A549 (cell line): ENCODE data around the gene ACTA2. TPM values are rescaled to one million over a fixed set of nuclear protein-coding genes. Genes with fewer than 3 reads are reported as not detected.
A peak's percentile ranks its signal among the peaks of the same experiment; 100 is the strongest.

Source experiments
- ATAC-seq, 2 experiments: fragments of 200-7000 bp in 1 of 2; fragments of >200 bp in 1 of 2; cut with Nextera tagmentation in 1 of 2; cut with Tn5 transposase in 1 of 2; 3 replicates each; pipeline versions ENCODE4 v1.8.0 to v1.9.1; 2018 to 2020; ENCODE audit warnings: mild to moderate bottlenecking in 1 of 2, moderate library complexity in 1 of 2
- CTCF ChIA-PET: fragments of 300-600 bp; sonication (Branson Sonifier 250); formaldehyde crosslinking; extraction: SDS; loops from one replicate; lab custom pipeline; 2021; ENCODE audit warnings: antibody characterized with exemption, inconsistent platforms; lab: Yijun Ruan, JAX
- POLR2A ChIA-PET: fragments of 350-600 bp; formaldehyde crosslinking; extraction: SDS; loops from one replicate; lab custom pipeline; 2021; ENCODE audit warnings: antibody characterized with exemption, inconsistent platforms; lab: Yijun Ruan, JAX
- DNase-seq, 2 experiments: peaks; one replicate each; pipeline versions ENCODE4 v3.0.0 to v3.0.0-alpha.2; 2011 to 2016; ENCODE audit warnings: low read depth in 1 of 2, low spot score in 1 of 2
- FAIRE-seq: peaks from 2 replicates; lab custom pipeline; 2011; peaks lifted over from hg19 to GRCh38; lab: Jason Lieb, UNC
- H3K27ac ChIP-seq, 2 experiments: fragments of >200 bp; sonication (Bioruptor Twin); formaldehyde crosslinking; 3 replicates each; pipeline ENCODE4 v1.5.1; 2016 to 2017
- H3K4me1 ChIP-seq: fragments of >200 bp; sonication (Bioruptor Twin); formaldehyde crosslinking; 3 replicates; pipeline ENCODE4 v1.6.1; 2016
- H3K4me2 ChIP-seq: fragments of >200 bp; sonication (Bioruptor Twin); formaldehyde crosslinking; 3 replicates; pipeline ENCODE4 v1.6.1; 2016
- H3K4me3 ChIP-seq: fragments of >200 bp; sonication (Bioruptor Twin); formaldehyde crosslinking; 3 replicates; pipeline ENCODE4 v1.5.1; 2016
- H3K9me3 ChIP-seq: fragments of >200 bp; sonication (Bioruptor Twin); formaldehyde crosslinking; 3 replicates; pipeline ENCODE4 v1.6.1; 2016
- CEBPB ChIP-seq, 2 experiments: fragments of >200 bp in 1 of 2; sonication (Bioruptor Twin) in 1 of 2; formaldehyde crosslinking in 1 of 2; IDR thresholded peaks; 2 replicates each; pipeline ENCODE4 v1.6.1; 2012 to 2016
- CHD2 ChIP-seq: fragments of 150-350 bp; IDR thresholded peaks from 2 replicates; pipeline ENCODE4 v1.6.1; 2014; ENCODE audit warnings: low read length; ENCODE audit not compliant: partially characterized antibody
- HDAC2 ChIP-seq: fragments of 200-600 bp; sonication (generic); IDR thresholded peaks from 2 replicates; pipeline ENCODE4 v1.6.1; 2016
- JUN ChIP-seq, 2 experiments: fragments of >200 bp; sonication (Bioruptor Twin); formaldehyde crosslinking; IDR thresholded peaks; 2 replicates in 1 of 2; 3 replicates in 1 of 2; pipeline ENCODE4 v1.6.1; 2016 to 2017
- JUNB ChIP-seq: fragments of >200 bp; sonication (Bioruptor Twin); formaldehyde crosslinking; IDR thresholded peaks from 2 replicates; pipeline ENCODE4 v1.6.1; 2016
- KDM5A ChIP-seq: fragments of 200-600 bp; sonication (generic); IDR thresholded peaks from 2 replicates; pipeline ENCODE4 v1.6.1; 2016; ENCODE audit warnings: antibody characterized with exemption, mild to moderate bottlenecking
- MAFK ChIP-seq: fragments of 450-650 bp; IDR thresholded peaks from 2 replicates; pipeline ENCODE4 v1.6.1; 2014; ENCODE audit not compliant: partially characterized antibody
- NFE2L2 ChIP-seq: fragments of 150-350 bp; conservative IDR thresholded peaks from 2 replicates; pipeline ENCODE4 v1.6.1; 2014; ENCODE audit warnings: low read length
- PHF8 ChIP-seq: fragments of 200-600 bp; sonication (generic); IDR thresholded peaks from 2 replicates; pipeline ENCODE4 v1.6.1; 2016; ENCODE audit warnings: low read depth, mild to moderate bottlenecking, antibody characterized with exemption, moderate library complexity, borderline replicate concordance
- POLR2A ChIP-seq: IDR thresholded peaks from 2 replicates; pipeline ENCODE4 v1.6.1; 2012; ENCODE audit warnings: mild to moderate bottlenecking, low read length
- RFX5 ChIP-seq: fragments of 450-650 bp; IDR thresholded peaks from 2 replicates; pipeline ENCODE4 v1.7.1; 2014; ENCODE audit warnings: antibody characterized with exemption, mild to moderate bottlenecking, moderate library complexity
- RNF2 ChIP-seq: fragments of 200-600 bp; sonication (generic); IDR thresholded peaks from 2 replicates; pipeline ENCODE4 v1.6.1; 2016; ENCODE audit warnings: low read depth, mild to moderate bottlenecking, antibody characterized with exemption, moderate library complexity, borderline replicate concordance
- SMC3 ChIP-seq: fragments of >200 bp; sonication (Bioruptor Twin); formaldehyde crosslinking; IDR thresholded peaks from 3 replicates; pipeline ENCODE4 v1.6.1; 2018; ENCODE audit warnings: inconsistent platforms
- TFCP2L1 ChIP-seq: fragments of 250-450 bp; sonication (Bioruptor Pico); IDR thresholded peaks from 2 replicates; pipeline ENCODE4 v1.5.0; 2021; ENCODE audit warnings: mild to moderate bottlenecking
- ZSCAN20 ChIP-seq: fragments of 250-450 bp; sonication (Bioruptor Pico); IDR thresholded peaks from 2 replicates; pipeline ENCODE4 v1.8.0; 2022; ENCODE audit warnings: mild to moderate bottlenecking, moderate library complexity
- WGBS: methylation state at CpG from one replicate; pipeline ENCODE4 v1.1.6; 2017; ENCODE audit errors: missing lambda C conversion rate; 5-methylcytosine and 5-hydroxymethylcytosine counted together
- polyA plus RNA-seq, 4 experiments: library from polyadenylated mRNA; depleted of rRNA in 3 of 4; stranded (reverse); fragments of >200 nt; fragmentation: RNase III in 1 of 4; extraction: RNeasy Plus Mini Kit Qiagen cat#74134 plus additional on column Dnase treatment in 1 of 4; gene quantifications; 2 replicates in 3 of 4; 3 replicates in 1 of 4; pipeline ENCODE4 v1.2.3, GENCODE V29; 2011 to 2017
- TF ChIP-seq, protein P1 (sequence below): fragments of >200 bp; sonication (Bioruptor Twin); formaldehyde crosslinking; IDR thresholded peaks from 3 replicates; pipeline ENCODE4 v1.5.1; 2016
- TF ChIP-seq, protein P2 (sequence below): IDR thresholded peaks from 2 replicates; pipeline ENCODE4 v1.6.1; 2012
- TF ChIP-seq, protein P3 (sequence below): IDR thresholded peaks from 2 replicates; pipeline ENCODE4 v1.6.1; 2012; ENCODE audit warnings: low read depth, borderline replicate concordance

The ACTA2 gene
- polyA plus RNA-seq, 2 of the 4 experiments (the other 2 are of a cell fraction), result 15.0 to 25.9 TPM

DNA sequence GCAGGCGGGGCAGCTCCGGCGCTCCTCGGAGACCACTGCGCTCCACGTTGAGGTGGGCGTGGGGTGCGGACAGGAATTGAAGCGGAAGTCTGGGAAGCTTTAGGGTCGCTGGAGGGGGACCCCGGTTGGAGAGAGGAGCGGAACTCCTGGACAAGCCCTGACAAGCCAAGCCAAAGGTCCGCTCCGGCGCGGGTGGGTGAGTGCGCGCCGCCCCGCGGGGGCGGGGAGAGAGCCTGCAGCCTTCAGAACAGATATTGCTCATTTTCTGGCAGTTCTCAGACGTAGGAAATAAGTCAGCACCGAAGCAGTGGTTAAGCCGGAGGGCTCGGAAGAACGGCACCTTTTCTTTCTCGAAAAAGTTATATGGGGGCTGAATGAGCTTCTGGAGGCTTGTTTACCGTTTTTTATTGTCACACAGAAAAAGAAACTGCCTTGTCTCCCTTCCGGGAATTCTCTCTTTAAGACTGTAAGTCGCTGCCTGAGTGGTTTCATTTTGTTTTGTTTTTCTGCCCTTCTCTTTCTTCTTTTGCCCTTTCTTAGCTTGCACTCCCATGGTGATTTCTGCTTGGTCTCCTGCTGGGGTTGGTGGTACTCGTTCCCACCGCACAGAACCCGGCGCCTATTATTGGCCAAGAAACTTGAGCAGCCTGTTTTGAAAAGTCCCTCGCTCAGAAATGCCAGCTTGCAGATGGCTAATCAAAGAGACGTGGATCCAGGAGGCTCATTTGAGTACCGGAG is 38.8 kb upstream of the ACTA2 start:
- no peaks in the 10 kb centered on the region for H3K9me3 ChIP-seq
- FAIRE-seq, result no peak
- peak overlapping the region; percentile 85 to 96 for H3K27ac ChIP-seq
- ChIA-PET CTCF (interaction anchor here (0.7 to 4.1 kb wide), 9 partner anchors 19 to 227 kb away, joined by 3 to 32 read pairs (median 6); no protein-coding TSS in a partner anchor), POLR2A (interaction anchor here (1.3 to 1.6 kb wide), 2 partner anchors 27 to 216 kb away, joined by 3 to 6 read pairs; partner anchors contain the start of gene CH25H)
- peak; percentile 30 to 45 for DNase-seq
- peak; percentile 80 to 81 for ATAC-seq
- 3% methylated on average over 31 of the region's 38 CpGs for WGBS
- TF ChIP-seq, protein P1, sequence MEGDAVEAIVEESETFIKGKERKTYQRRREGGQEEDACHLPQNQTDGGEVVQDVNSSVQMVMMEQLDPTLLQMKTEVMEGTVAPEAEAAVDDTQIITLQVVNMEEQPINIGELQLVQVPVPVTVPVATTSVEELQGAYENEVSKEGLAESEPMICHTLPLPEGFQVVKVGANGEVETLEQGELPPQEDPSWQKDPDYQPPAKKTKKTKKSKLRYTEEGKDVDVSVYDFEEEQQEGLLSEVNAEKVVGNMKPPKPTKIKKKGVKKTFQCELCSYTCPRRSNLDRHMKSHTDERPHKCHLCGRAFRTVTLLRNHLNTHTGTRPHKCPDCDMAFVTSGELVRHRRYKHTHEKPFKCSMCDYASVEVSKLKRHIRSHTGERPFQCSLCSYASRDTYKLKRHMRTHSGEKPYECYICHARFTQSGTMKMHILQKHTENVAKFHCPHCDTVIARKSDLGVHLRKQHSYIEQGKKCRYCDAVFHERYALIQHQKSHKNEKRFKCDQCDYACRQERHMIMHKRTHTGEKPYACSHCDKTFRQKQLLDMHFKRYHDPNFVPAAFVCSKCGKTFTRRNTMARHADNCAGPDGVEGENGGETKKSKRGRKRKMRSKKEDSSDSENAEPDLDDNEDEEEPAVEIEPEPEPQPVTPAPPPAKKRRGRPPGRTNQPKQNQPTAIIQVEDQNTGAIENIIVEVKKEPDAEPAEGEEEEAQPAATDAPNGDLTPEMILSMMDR, result 0 out of 3 replicates have a peak, but pooled peaks have one; percentile 18
- TF ChIP-seq JUNB (no peak), HDAC2 (no peak), ZSCAN20 (CRISPR knock-in tag) (no peak), SMC3 (no peak), MAFK (peak; percentile 63), PHF8 (peak; percentile 33; the same call in 1 of the 2 replicates), RFX5 (no peak), TFCP2L1 (CRISPR knock-in tag) (no peak), NFE2L2 (no peak), CHD2 (no peak), POLR2A (0 out of 2 replicates have a peak, but pooled peaks have one; percentile 20), KDM5A (no peak), RNF2 (no peak)
- TF ChIP-seq, protein P2, sequence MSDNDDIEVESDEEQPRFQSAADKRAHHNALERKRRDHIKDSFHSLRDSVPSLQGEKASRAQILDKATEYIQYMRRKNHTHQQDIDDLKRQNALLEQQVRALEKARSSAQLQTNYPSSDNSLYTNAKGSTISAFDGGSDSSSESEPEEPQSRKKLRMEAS, result peak; percentile 25; the same call in 1 of the 2 replicates
- peaks cover 31% of the 10 kb centered on the region; the same call in 2 of the 3 replicates for H3K4me1 ChIP-seq
- H3K4me2 ChIP-seq, result peak overlapping the region; percentile 88
- H3K4me3 ChIP-seq, result peak overlapping the region; percentile 59

DNA sequence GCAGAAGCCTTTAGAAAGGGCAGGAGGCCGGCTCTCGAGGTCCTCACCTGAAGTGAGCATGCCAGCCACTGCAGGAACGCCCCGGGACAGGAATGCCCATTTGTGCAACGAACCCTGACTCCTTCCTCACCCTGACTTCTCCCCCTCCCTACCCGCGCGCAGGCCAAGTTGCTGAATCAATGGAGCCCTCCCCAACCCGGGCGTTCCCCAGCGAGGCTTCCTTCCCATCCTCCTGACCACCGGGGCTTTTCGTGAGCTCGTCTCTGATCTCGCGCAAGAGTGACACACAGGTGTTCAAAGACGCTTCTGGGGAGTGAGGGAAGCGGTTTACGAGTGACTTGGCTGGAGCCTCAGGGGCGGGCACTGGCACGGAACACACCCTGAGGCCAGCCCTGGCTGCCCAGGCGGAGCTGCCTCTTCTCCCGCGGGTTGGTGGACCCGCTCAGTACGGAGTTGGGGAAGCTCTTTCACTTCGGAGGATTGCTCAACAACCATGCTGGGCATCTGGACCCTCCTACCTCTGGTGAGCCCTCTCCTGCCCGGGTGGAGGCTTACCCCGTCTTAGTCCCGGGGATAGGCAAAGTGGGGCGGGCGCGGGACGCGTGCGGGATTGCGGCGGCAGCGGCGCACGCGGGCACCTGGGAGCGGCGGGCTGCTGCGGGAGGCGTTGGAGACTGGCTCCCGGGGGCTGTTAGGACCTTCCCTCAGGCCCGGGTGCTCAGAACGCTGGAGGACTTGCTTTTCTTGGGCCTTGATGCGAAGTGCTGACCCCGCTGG is 38.0 kb upstream of the ACTA2 start, which contains the start of gene FAS:
Gene FAS, plus strand, starts transcription at position 415 of the 777 bp plus-strand sequence. Its CDS starts 79 bp downstream, at position 494.
- peak within 1 kb of the TSS; percentile 59 for H3K4me3 ChIP-seq
- ChIA-PET POLR2A (interaction anchor here (1.0 to 1.6 kb wide), 4 partner anchors 27 to 653 kb away, joined by 3 to 6 read pairs (median 3); partner anchors contain the start of gene CH25H), CTCF (interaction anchor here (0.7 to 4.1 kb wide), 14 partner anchors 12 to 225 kb away, joined by 3 to 32 read pairs (median 4); no protein-coding TSS in a partner anchor)
- peak within 1 kb of the TSS; percentile 85 to 96 for H3K27ac ChIP-seq
- ATAC-seq (peak; percentile 89 to 92), FAIRE-seq (no peak), DNase-seq (peak; percentile 66 to 69)
- peaks cover 31% of the 10 kb centered on the region; the same call in 2 of the 3 replicates for H3K4me1 ChIP-seq
- H3K4me2 ChIP-seq, result peak within 1 kb of the TSS; percentile 88
- TF ChIP-seq POLR2A (0 out of 2 replicates have a peak, but pooled peaks have one; percentile 33), JUN (IDR thresholded peaks at IDR 0.05) (peak; percentile 24 to 36; a peak in 1 of 5 replicates), CEBPB (IDR thresholded peaks at IDR 0.05) (peak in 1 of 2 experiments; percentile 84; a peak in 2 of 4 replicates), HDAC2 (no peak)
- TF ChIP-seq, protein P3, sequence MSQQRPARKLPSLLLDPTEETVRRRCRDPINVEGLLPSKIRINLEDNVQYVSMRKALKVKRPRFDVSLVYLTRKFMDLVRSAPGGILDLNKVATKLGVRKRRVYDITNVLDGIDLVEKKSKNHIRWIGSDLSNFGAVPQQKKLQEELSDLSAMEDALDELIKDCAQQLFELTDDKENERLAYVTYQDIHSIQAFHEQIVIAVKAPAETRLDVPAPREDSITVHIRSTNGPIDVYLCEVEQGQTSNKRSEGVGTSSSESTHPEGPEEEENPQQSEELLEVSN, result peak; percentile 61; the same call in 1 of the 2 replicates
- TF ChIP-seq, protein P2, result peak; percentile 21; the same call in 1 of the 2 replicates
- WGBS, result 1% methylated on average over 34 of the region's 51 CpGs
- H3K9me3 ChIP-seq, result no peaks in the 10 kb centered on the region
